GM18867 (cell line): ENCODE data around the gene GCN1.
A peak's percentile ranks its signal among the peaks of the same experiment; 100 is the strongest.

Experiments
- ATAC-seq: cut with Tn5 transposase; IDR thresholded peaks from one replicate; pipeline ENCODE4 v1.9.1; 2021; ENCODE audit warnings: mild to moderate bottlenecking, moderate library complexity; ENCODE audit not compliant: unreplicated experiment

GCN1 gene

GRCh38 chr12:120144215-120144614 is 50.3 kb downstream of the GCN1 start:
- ATAC-seq = no peak

GRCh38 chr12:120142231-120142877 is 52.2 kb downstream of the GCN1 start:
- ATAC-seq = no peak

- no peak for ATAC-seq
Measured at GRCh38 chr12:120141336-120141735, 53.2 kb downstream of the GCN1 start.

- ATAC-seq = no peak
Measured at GRCh38 chr12:120140603-120141002, 53.9 kb downstream of the GCN1 start.

- ATAC-seq = no peak
Measured at GRCh38 chr12:120139958-120140357, 54.6 kb downstream of the GCN1 start.

- no peak for ATAC-seq
Measured at GRCh38 chr12:120138366-120138765, 56.1 kb downstream of the GCN1 start.

GRCh38 chr12:120137833-120138232 is 56.7 kb downstream of the GCN1 start:
- no peak for ATAC-seq

- no peak for ATAC-seq
Measured at GRCh38 chr12:120136093-120136770, 58.3 kb downstream of the GCN1 start.

- ATAC-seq = no peak
Measured at GRCh38 chr12:120134307-120134980, 60.1 kb downstream of the GCN1 start.

GRCh38 chr12:120132863-120133385 is 61.6 kb downstream of the GCN1 start:
- peak; percentile 92 for ATAC-seq

- no peak for ATAC-seq
Measured at GRCh38 chr12:120132054-120132836, 62.3 kb downstream of the GCN1 start.

- ATAC-seq = no peak
Measured at GRCh38 chr12:120131116-120131515, 63.4 kb downstream of the GCN1 start.

- no peak for ATAC-seq
Measured at GRCh38 chr12:120130011-120130410, 64.5 kb downstream of the GCN1 start.

- ATAC-seq = no peak
Measured at GRCh38 chr12:120126635-120127005, 67.9 kb downstream of the GCN1 start.

- no peak for ATAC-seq
Measured at GRCh38 chr12:120125792-120126634, 68.5 kb downstream of the GCN1 start.

- no peak for ATAC-seq
Measured at GRCh38 chr12:120125029-120125428, 69.5 kb downstream of the GCN1 start.

GRCh38 chr12:120121766-120122293 is 72.7 kb downstream of the GCN1 start:
- ATAC-seq = peak; percentile 41

- no peak for ATAC-seq
Measured at GRCh38 chr12:120121343-120121742, 73.2 kb downstream of the GCN1 start.

GRCh38 chr12:120119271-120119973 is 75.1 kb downstream of the GCN1 start:
- peak; percentile 18 for ATAC-seq
